GM12865 (cell line): Measurements from ENCODE around the gene PPP2R2B.

Experiments
- DNase-seq: peaks from one replicate; pipeline ENCODE4 v3.0.0; 2010; ENCODE audit warnings: low read depth
- H3K4me3 ChIP-seq: 2 replicates; pipeline ENCODE4 v1.5.1; 2011; ENCODE audit warnings: mild to moderate bottlenecking, low read depth, low read length, control low read depth
- CTCF ChIP-seq: IDR thresholded peaks from 2 replicates; pipeline ENCODE4 v1.5.1; 2011; ENCODE audit warnings: low read length, control low read depth, low read depth, inconsistent platforms; ENCODE audit not compliant: insufficient read depth; ENCODE audit errors: missing control alignments

Gene PPP2R2B

GRCh38 chr5:146799671-146800070 lies 78.9 kb downstream of the PPP2R2B start:
- DNase-seq, result no peak
- TF ChIP-seq CTCF, result no peak
- no peak overlapping the region for H3K4me3 ChIP-seq

- H3K4me3 ChIP-seq, result no peak overlapping the region
- no peak for TF ChIP-seq CTCF
- no peak for DNase-seq
Measured at GRCh38 chr5:146799231-146799630, 79.3 kb downstream of the PPP2R2B start.

GRCh38 chr5:146797658-146798057 lies 80.9 kb downstream of the PPP2R2B start:
- TF ChIP-seq CTCF, result no peak
- H3K4me3 ChIP-seq, result no peak overlapping the region
- DNase-seq, result no peak

GRCh38 chr5:146796911-146797310 lies 81.6 kb downstream of the PPP2R2B start:
- no peak for DNase-seq

GRCh38 chr5:146796144-146796543 lies 82.4 kb downstream of the PPP2R2B start:
- DNase-seq, result no peak
- H3K4me3 ChIP-seq, result no peak overlapping the region
- no peak for TF ChIP-seq CTCF

More at GRCh38 chr5:146796911-146797310, 81.6 kb downstream of the PPP2R2B start:
- no peak overlapping the region for H3K4me3 ChIP-seq
- no peak for TF ChIP-seq CTCF

GRCh38 chr5:146794326-146795029 lies 84.1 kb downstream of the PPP2R2B start:
- no peak for TF ChIP-seq CTCF
- H3K4me3 ChIP-seq, result no peak overlapping the region
- no peak for DNase-seq

- TF ChIP-seq CTCF, result no peak
- DNase-seq, result no peak
- no peak overlapping the region for H3K4me3 ChIP-seq
Measured at GRCh38 chr5:146793709-146794108, 84.8 kb downstream of the PPP2R2B start.
